HepG2 (cell line): ENCODE results near the gene KIF3C.

Source experiments
- ETV6 ChIP-seq: sonication (generic); formaldehyde crosslinking; conservative IDR thresholded peaks from 2 replicates; pipeline ENCODE4 v1.4.0; 2020; ENCODE audit warnings: missing genetic modification reagents
- EZH2 ChIP-seq: conservative IDR thresholded peaks from 2 replicates; pipeline ENCODE4 v1.6.1; 2012; ENCODE audit warnings: mild to moderate bottlenecking, low read depth, low read length, moderate library complexity
- FOXA3 ChIP-seq: IDR thresholded peaks from 2 replicates; pipeline ENCODE4 v1.6.1; 2016; ENCODE audit warnings: missing genetic modification reagents, missing compliant biosample characterization
- NFE2L2 ChIP-seq: fragments of 150-350 bp; IDR thresholded peaks from 2 replicates; pipeline ENCODE4 v1.6.1; 2014; ENCODE audit warnings: low read length
- RFX5 ChIP-seq: IDR thresholded peaks from 2 replicates; pipeline ENCODE4 v1.6.1; 2011; ENCODE audit warnings: low read depth, low read length, improper control_type of control experiment
- SP2 ChIP-seq: sonication (generic); formaldehyde crosslinking; IDR thresholded peaks from 2 replicates; pipeline ENCODE4 v1.5.1; 2020; ENCODE audit warnings: mild to moderate bottlenecking, missing genetic modification reagents
- ZNF562 ChIP-seq: sonication (generic); formaldehyde crosslinking; IDR thresholded peaks from 2 replicates; pipeline ENCODE4 v1.8.0; 2022; ENCODE audit warnings: missing genetic modification reagents, borderline replicate concordance
- TF ChIP-seq, protein P1 (sequence below): sonication (generic); formaldehyde crosslinking; IDR thresholded peaks from 2 replicates; pipeline ENCODE4 v1.8.1; 2022; ENCODE audit warnings: mild to moderate bottlenecking, missing genetic modification reagents

DNA sequence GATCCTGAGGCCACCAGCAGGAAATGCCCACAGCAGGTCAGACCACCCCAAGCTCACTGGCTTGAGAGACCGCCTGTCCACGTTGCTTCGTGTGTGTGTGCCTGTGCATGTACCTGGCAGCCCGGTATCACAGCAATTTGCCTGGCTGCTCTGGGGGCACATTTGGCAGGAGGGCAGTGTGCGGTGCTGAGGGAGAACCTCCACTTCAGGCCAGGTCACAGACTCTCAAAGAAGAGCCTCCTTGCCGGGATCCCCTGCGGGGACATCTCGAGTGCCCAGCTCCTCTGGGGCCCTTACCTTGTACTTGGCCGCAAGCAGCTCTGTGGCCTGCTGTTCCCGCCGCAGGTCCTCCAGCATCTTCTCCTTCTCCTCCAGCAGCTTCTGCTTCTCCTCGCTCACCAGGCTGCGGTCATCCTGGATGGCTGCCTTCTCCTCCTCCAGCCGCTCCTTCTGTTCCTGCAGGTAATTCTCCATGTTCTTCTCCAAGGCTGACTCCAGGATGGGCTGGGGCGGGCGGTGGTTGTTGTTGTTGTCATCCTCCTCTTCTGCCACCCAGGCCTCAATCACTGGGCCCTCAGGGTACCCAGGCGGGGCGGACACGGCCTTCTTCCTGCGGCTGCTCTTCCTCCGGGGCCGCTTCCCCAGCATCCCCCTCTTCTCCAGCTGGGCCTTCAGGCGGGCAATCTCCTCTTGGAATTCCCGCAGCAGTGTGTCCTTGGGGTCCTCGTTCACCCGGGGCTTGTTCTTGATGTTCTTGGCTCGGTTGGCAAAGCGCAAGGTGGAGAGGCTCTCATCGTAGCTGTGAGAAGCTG is 2.0 kb downstream of the KIF3C start:
- TF ChIP-seq FOXA3 (CRISPR knock-in tag) = no peak
- TF ChIP-seq ETV6 (CRISPR knock-in tag) = no peak
- no peak for TF ChIP-seq NFE2L2
- TF ChIP-seq, protein P1, sequence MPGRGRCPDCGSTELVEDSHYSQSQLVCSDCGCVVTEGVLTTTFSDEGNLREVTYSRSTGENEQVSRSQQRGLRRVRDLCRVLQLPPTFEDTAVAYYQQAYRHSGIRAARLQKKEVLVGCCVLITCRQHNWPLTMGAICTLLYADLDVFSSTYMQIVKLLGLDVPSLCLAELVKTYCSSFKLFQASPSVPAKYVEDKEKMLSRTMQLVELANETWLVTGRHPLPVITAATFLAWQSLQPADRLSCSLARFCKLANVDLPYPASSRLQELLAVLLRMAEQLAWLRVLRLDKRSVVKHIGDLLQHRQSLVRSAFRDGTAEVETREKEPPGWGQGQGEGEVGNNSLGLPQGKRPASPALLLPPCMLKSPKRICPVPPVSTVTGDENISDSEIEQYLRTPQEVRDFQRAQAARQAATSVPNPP (CRISPR knock-in tag) = no peak
- no peak for TF ChIP-seq SP2 (CRISPR knock-in tag)
- no peak for TF ChIP-seq ZNF562 (CRISPR knock-in tag)
- no peak for TF ChIP-seq EZH2
- no peak for TF ChIP-seq RFX5
